Mucosa of descending colon (tissue), 3 donors: ENCODE data around the gene C6orf89. TPM values are rescaled to one million over a fixed set of nuclear protein-coding genes. Genes with fewer than 3 reads are reported as not detected.
A peak's percentile ranks its signal among the peaks of the same experiment; 100 is the strongest.

Experiments used
- ATAC-seq: fragments of 200-7000 bp; cut with Tn5 transposase; one replicate; pipeline ENCODE4 v1.9.1; 2020; ENCODE audit warnings: mild to moderate bottlenecking, moderate library complexity
- DNase-seq, 3 donors: peaks; one replicate each; pipeline ENCODE4 v3.0.0-alpha.2; 2020
- H3K36me3 ChIP-seq: fragments of 200-600 bp; one replicate; pipeline ENCODE4 v1.8.0; 2021; ENCODE audit warnings: low read depth, mild to moderate bottlenecking
- H3K4me1 ChIP-seq: fragments of 200-600 bp; one replicate; pipeline ENCODE4 v1.8.0; 2021; ENCODE audit warnings: low read depth, mild to moderate bottlenecking
- H3K4me3 ChIP-seq: fragments of 200-600 bp; one replicate; pipeline ENCODE4 v1.8.0; 2021; ENCODE audit warnings: mild to moderate bottlenecking
- H3K9me3 ChIP-seq: fragments of 200-600 bp; one replicate; pipeline ENCODE4 v1.8.0; 2021; ENCODE audit warnings: mild to moderate bottlenecking
- intact Hi-C, 2 donors: fragments of 100-400 bp; cut with DNase I in 1 of 2; cut with micrococcal nuclease in 1 of 2; formaldehyde crosslinking; loops; one replicate each; pipeline versions ENCODE4 v1.11.0 to v1.11.1; 2022; cut with DNase I, micrococcal nuclease
- total RNA-seq, 3 donors: library from RNA; stranded (reverse); fragmentation: NEBNext Ultra II Directional in 2 of 3; extraction: Animal tissue kit (Norgen Biotek cat#: 25700) in 2 of 3; gene quantifications; one replicate each; pipeline versions ENCODE4 v1.2.1 to v1.2.4, GENCODE V29; 2021 to 2023
- TF ChIP-seq, protein P1 (sequence below): fragments of 200-600 bp; IDR thresholded peaks from one replicate; pipeline ENCODE4 v1.8.0; 2022; ENCODE audit warnings: antibody characterized with exemption, mild to moderate bottlenecking
- donor health status: DM: no; HTN: no; CAD: no; lungs with moderate emphysema.
- donor health status: DM: no; HTN: no; CAD: no.
- donor health status: DM: no; HTN: yes; CAD: no.

The C6orf89 gene
- total RNA-seq, 3 donors from 2014 or later = 53.9 to 66.6 (median 56.0) TPM

DNA sequence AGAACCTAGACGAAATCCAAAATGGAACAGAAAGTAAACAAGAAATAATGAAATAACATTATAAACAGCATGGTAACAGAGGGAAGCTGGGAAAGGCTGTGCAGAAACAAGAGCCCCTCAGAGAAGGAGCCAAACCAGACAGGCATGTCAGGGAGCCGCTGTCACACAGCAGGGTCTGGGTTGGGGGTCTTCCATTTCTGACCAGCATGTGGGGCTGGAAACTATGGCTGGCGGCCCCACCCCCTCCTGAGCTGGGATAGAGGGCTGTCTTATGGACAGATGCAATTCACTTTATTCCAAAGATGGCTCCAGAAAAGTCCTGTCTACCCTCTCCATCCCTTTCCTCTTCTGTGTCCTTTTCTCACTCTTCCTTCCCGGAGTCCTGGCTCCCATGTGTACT is 27.3 kb downstream of the C6orf89 start:
- intact Hi-C loops = no loop called here
- peaks cover 17% of the 10 kb centered on the region for H3K4me1 ChIP-seq
- no peaks in the 10 kb centered on the region for H3K36me3 ChIP-seq
- no peaks in the 10 kb centered on the region for H3K9me3 ChIP-seq
- no peak for DNase-seq
- TF ChIP-seq, protein P1, sequence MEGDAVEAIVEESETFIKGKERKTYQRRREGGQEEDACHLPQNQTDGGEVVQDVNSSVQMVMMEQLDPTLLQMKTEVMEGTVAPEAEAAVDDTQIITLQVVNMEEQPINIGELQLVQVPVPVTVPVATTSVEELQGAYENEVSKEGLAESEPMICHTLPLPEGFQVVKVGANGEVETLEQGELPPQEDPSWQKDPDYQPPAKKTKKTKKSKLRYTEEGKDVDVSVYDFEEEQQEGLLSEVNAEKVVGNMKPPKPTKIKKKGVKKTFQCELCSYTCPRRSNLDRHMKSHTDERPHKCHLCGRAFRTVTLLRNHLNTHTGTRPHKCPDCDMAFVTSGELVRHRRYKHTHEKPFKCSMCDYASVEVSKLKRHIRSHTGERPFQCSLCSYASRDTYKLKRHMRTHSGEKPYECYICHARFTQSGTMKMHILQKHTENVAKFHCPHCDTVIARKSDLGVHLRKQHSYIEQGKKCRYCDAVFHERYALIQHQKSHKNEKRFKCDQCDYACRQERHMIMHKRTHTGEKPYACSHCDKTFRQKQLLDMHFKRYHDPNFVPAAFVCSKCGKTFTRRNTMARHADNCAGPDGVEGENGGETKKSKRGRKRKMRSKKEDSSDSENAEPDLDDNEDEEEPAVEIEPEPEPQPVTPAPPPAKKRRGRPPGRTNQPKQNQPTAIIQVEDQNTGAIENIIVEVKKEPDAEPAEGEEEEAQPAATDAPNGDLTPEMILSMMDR = no peak
- ATAC-seq = no peak
- no peak overlapping the region for H3K4me3 ChIP-seq

DNA sequence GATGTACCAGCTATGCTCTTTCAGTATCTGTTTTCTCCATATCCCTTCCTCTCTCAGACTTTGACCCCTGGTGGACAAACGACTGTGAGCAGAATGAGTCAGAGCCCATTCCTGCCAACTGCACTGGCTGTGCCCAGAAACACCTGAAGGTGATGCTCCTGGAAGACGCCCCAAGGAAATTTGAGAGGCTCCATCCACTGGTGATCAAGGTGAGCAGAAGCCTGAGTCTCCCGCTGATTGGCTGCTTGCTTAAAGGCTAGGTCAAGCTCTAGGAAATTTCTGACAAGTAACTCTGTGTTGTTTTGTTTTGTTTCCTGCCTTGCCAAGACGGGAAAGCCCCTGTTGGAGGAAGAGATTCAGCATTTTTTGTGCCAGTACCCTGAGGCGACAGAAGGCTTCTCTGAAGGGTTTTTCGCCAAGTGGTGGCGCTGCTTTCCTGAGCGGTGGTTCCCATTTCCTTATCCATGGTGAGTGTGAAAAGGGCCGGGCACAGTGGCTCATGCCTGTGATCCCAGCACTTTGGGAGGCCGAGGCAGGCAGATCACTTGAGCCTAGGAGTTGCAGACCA is 28.6 kb downstream of the C6orf89 start:
- no peaks in the 10 kb centered on the region for H3K36me3 ChIP-seq
- intact Hi-C loops = no loop called here
- no peak overlapping the region for H3K4me3 ChIP-seq
- DNase-seq (peak; percentile 60 to 79 (median 68)), ATAC-seq (peak; percentile 98)
- no peaks in the 10 kb centered on the region for H3K9me3 ChIP-seq
- peaks cover 17% of the 10 kb centered on the region for H3K4me1 ChIP-seq
- TF ChIP-seq, protein P1 = no peak

DNA sequence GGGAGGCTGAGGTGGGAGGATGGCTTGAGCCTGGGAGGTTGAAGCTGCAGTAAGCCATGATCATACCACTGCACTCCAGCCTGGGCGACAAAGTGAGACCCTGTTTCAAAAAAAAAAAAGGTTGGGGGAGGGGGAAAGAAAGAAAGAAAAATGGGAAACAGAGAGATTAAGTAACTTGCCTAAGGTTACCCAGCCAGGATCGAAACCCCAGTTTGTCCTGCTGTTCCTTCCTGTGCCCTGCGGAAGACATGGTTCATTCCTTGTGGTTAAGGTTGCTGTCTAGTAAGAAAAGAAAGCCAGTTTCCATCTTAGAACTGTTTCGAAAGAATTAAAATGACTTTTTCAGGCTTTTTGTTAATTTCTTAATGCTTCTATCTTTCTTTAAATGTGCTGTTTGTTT is 29.8 kb downstream of the C6orf89 start:
- intact Hi-C loops = no loop called here
- DNase-seq = no peak
- no peak for ATAC-seq
- H3K4me3 ChIP-seq = no peak overlapping the region
- no peaks in the 10 kb centered on the region for H3K9me3 ChIP-seq
- TF ChIP-seq, protein P1 = no peak
- H3K4me1 ChIP-seq = peaks cover 17% of the 10 kb centered on the region
- no peaks in the 10 kb centered on the region for H3K36me3 ChIP-seq

DNA sequence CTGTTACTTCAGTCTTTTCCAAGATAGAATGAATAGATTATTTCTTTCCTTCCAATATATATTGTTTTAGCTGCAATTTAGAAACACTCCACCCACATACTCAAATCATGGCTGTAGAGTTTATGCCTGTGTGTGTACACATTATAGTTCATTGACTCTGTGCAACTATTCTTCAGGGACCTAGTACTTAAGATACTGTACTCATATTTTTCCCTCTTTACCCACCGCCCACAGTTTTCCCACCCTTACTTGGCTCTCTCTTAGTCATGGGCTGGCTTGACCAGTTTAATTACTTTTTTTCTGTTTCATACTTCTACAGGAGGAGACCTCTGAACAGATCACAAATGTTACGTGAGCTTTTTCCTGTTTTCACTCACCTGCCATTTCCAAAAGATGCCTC is 30.4 kb downstream of the C6orf89 start:
- TF ChIP-seq, protein P1 = no peak
- Histone ChIP-seq H3K4me1 (peaks cover 17% of the 10 kb centered on the region), H3K36me3 (no peaks in the 10 kb centered on the region), H3K4me3 (no peak overlapping the region), H3K9me3 (no peaks in the 10 kb centered on the region)
- DNase-seq (no peak), ATAC-seq (no peak)
- intact Hi-C loops = no loop called here

DNA sequence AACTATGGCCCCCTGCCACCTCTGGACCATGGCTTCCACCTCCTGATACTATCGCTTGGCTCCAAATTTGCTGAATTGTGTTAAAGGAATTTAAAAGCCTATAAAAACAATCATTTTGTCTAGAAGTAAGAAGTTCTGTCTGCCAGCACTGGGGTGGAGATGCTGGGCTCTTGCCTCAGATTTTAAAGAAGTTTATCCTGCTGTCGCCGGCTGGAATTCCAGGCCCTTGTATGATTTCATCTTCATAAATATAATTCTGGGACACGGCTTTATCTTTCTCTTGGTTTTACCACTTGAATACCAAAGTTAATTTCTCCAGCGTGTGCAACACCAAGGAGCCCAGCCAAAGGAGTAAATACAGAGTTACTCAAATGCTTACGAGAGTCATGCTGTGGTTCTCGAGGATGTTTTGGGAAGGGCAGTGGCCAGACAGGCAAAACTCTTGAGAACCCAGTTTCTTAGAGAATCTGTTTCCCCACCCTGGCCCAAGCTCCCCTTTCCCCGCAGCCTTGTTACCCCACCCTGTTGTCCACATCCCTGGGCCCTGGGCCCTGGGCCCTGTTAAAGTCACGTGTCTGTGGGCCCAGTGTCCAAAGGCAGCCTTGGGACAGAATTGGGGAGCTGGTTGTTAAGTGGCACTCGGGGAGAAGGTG is 31.9 kb downstream of the C6orf89 start:
- Histone ChIP-seq H3K4me3 (no peak overlapping the region), H3K4me1 (peaks cover 16% of the 10 kb centered on the region), H3K9me3 (no peaks in the 10 kb centered on the region), H3K36me3 (no peaks in the 10 kb centered on the region)
- TF ChIP-seq, protein P1 = no peak
- intact Hi-C loops = no loop called here
- ATAC-seq = no peak
- no peak for DNase-seq
